AG09309 (cell line): ENCODE data around the gene SLC17A9.

Experiments used
- DNase-seq: peaks from one replicate; pipeline ENCODE4 v3.0.0-alpha.2; 2010; ENCODE audit warnings: low read depth
- H3K4me3 ChIP-seq: 2 replicates; pipeline ENCODE4 v1.5.1; 2011; ENCODE audit warnings: mild to moderate bottlenecking, low read depth, low read length, moderate library complexity; ENCODE audit not compliant: control insufficient read depth
- CTCF ChIP-seq: IDR thresholded peaks from 2 replicates; pipeline ENCODE4 v1.5.1; 2011; ENCODE audit warnings: mild to moderate bottlenecking, low read depth, low read length, inconsistent platforms; ENCODE audit not compliant: insufficient read depth, control insufficient read depth; ENCODE audit errors: missing control alignments

Gene SLC17A9

GRCh38 chr20:62913043-62913630, 39.4 kb upstream of the SLC17A9 start:
- H3K4me3 ChIP-seq: no peak overlapping the region
- no peak for TF ChIP-seq CTCF
- DNase-seq: no peak

- no peak for DNase-seq
- no peak for TF ChIP-seq CTCF
- H3K4me3 ChIP-seq: no peak overlapping the region
These were observed 38.1 kb upstream of the SLC17A9 start for GRCh38 chr20:62914436-62914835.

GRCh38 chr20:62914970-62915457, 37.5 kb upstream of the SLC17A9 start:
- H3K4me3 ChIP-seq: no peak overlapping the region
- DNase-seq: no peak
- no peak for TF ChIP-seq CTCF

GRCh38 chr20:62916703-62917476, 35.6 kb upstream of the SLC17A9 start:
- no peak for TF ChIP-seq CTCF
- no peak overlapping the region for H3K4me3 ChIP-seq
- no peak for DNase-seq

- no peak overlapping the region for H3K4me3 ChIP-seq
- DNase-seq: no peak
- TF ChIP-seq CTCF: no peak
These were observed 34.8 kb upstream of the SLC17A9 start for GRCh38 chr20:62917720-62918119.

GRCh38 chr20:62918147-62918546, 34.4 kb upstream of the SLC17A9 start:
- H3K4me3 ChIP-seq: no peak overlapping the region
- no peak for TF ChIP-seq CTCF
- no peak for DNase-seq
